Middle frontal gyrus (tissue), 1 donor: Measurements from ENCODE around the gene BTBD10.

ENCODE experiments used
- DNase-seq: peaks from one replicate; pipeline ENCODE4 v3.0.0-alpha.2; 2015; ENCODE audit warnings: low spot score; ENCODE audit errors: extremely low spot score

The BTBD10 gene

GRCh38 chr11:13462901-13463778 is at the start of gene BTBD10:
Gene BTBD10, minus strand, starts transcription at chr11:13463222. Its CDS starts 18,098 bp downstream, at chr11:13445124.
- peak; percentile 87 for DNase-seq

- DNase-seq: no peak
Measured at GRCh38 chr11:13503393-13503792, 40.4 kb upstream of the BTBD10 start.

DNA sequence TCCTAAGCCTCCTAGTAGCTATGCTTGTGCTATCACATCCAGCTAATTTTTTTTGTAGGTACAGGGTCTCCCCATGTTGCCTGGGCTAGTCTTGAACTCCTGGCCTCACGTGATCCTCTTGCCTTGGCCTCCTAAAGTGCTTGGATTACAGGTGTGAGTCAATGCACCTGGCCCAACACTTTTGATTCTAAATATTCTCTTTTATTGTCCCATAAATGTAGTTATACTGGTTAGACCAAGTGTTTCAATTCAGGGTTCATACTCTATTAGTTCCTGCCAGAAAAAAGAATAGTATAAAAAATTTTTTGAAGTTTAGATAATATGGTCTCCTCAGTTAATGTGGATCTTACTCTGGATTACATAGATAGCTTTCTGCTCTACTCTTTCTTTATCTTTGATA is 39.5 kb upstream of the BTBD10 start:
- DNase-seq: no peak

DNA sequence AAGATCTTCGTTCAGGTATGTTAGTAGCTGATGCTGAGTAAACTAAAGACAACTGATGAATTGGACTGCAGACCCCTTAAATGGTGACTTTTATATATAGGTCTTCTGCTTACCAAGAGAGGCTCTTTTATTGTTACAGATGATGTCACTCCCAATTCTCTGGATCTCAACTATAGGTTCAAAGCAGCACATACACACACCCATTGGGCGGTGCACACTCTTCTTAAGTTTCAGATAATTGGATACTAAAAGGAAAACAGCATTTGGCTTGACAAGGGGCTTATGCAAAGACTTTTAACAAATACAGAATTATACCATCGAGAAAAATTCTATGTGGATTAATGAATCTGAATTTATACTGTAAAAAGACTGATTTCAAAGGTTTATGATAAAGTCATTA is 32.9 kb upstream of the BTBD10 start, which contains the start of gene PTH:
Gene PTH (minus strand): TSS at position 69 of the 400 bp plus-strand sequence. CDS start 3,142 bp downstream, outside the sequence.
- no peak for DNase-seq

DNA sequence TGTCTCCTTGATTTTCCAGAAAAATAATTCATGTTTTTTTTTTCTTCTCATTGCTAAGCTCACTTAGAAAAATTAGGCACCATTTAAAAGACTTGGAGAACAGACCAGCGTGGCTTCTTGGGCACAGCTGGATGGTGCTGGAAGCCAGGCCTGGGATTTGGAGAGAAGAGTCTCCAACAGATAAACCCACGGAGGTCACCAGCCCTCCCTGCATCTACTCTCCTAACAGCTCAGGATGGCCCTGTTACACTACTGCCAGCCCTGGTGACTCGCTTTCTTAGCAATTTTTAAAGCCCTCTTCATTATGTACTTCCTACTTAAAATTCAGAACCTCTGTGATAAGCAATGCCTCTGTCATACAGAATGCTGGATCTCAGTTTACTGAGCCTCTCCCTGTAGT is 31.0 kb upstream of the BTBD10 start:
- DNase-seq: no peak

DNA sequence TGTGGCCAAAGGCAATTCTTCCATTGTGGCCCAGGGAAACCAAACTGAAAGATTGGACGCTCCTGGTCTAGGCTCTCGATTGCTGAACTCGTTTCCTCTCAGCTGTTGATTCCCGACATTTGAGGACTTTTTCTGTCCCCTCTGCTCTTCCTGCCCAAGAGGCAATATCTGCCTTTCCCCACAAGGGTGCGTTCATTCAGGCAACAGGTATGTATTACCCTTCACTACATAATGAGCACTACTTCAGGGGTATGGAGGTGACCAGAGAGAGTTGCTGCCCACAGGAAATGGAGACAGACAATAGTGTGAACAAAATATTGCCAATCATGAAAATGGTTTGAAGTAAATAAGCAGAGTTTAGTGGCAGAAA is 24.6 kb upstream of the BTBD10 start:
- no peak for DNase-seq

GRCh38 chr11:13486926-13487660 is 24.1 kb upstream of the BTBD10 start:
- no peak for DNase-seq

- DNase-seq: no peak
Measured at GRCh38 chr11:13480198-13480597, 17.2 kb upstream of the BTBD10 start.

DNA sequence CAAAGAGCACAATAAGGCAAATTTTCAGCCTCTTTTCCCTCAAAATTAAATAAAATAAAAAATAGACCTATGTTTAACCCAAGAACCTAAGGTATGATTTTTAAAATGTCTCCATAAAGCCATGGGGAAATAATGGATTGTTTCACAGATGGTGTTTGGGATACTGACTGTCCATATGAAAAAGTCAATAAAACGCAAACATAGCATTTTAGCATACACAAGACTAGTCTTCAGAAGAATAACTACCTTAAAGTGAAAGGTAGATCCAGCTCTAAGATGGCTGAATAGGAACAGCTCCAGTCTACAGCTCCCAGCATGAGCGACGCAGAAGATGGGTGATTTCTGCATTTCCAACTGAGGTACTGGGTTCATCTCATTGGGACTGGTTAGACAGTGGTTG is 16.7 kb upstream of the BTBD10 start:
- DNase-seq: no peak

GRCh38 chr11:13475091-13475490 is 12.1 kb upstream of the BTBD10 start:
- no peak for DNase-seq

DNA sequence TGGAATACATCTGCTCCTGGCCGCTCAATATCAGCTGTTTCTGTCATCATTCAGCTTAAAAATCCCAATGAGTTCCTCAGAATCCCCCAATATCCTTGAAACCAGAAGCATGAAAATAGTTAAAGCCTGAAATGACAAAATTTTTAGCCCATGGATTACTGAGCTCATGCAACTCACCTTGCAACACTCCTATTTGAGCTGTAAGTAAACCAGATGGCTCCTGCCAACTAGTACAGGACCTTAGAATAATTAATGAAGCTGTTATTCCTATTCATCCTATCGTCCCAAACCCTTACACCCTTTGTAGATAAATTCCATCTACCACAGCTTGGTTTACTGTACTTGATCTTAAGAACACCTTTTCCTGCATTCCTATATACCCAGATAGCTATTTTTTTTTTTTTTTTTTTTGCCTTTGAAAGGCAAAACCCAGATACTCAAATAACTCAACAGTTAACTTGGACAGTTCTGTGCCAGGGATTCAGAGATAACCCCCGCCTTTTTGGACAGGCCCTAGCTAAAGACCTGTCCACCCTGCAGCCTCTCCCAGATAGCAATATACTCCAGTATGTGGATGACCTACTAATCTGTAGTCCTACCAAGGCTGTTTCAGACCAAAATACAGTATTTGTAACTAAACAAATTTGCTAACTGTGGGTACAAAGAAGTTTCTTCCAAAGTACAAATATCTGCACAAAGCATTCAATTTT is 10.1 kb upstream of the BTBD10 start:
- no peak for DNase-seq

DNA sequence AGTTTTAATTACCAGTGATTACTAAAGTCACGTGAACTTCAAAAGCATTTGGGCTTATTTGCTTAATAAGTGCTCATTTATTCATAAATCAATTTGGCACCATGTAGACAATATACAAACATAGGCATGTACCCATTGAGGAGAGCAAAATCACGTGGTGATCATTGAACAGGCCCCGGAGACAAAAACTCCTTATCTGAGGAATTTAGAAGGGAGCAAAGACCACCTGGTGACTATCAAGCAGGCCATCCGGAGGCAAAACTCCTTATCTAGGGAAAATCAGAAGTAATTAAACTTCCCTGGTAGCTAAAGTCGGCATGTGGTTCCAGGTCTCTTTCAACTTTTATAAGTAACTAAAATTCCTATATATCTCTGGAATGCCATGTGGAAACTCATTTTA is 5.7 kb upstream of the BTBD10 start:
- no peak for DNase-seq

DNA sequence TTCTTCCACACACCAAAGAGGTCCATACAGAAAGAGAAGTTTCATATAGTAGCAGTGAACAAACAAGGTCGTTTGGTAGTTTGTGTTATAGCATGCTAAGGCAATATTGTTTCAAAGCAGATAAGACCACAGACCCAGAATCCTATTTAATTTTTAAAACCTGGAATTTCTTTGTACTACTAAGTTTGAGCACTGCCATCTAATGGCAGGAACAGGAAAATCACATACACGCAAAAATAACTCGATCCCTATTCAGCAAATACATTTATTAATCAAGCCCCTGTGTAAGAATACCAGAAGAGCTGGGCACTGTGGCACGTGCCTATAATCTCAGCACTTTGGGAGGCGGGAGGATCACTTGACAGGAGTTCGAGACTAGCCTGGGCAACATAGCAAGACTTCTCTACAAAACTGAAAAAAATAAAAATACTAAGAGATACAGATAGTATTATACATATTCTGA is 2.9 kb upstream of the BTBD10 start:
- DNase-seq: no peak

DNA sequence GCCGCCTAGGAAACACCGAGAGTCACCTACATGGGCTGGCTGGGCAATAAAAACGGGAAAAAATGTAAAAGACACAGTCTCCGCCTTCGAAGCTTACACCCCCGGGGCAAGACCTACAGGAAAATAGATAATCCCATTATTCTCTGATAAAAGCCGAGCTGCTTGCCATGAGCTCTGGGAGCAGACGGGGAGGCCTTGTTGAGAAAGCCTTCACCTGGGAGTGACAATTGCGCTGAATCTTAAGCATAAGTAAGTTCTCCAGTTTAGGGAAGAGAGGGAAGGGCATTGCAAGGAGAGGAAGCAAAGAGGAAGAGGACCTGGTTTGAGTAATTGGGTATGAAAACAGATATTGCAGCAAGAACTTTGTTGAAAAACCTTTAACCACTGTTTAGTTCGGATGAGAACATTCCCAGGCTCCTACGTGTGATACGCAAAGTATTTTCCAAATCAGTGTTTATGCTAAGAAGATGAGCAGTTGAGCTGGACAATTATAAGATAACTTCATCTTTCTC is 813 bp upstream of the BTBD10 start:
- DNase-seq: no peak

DNA sequence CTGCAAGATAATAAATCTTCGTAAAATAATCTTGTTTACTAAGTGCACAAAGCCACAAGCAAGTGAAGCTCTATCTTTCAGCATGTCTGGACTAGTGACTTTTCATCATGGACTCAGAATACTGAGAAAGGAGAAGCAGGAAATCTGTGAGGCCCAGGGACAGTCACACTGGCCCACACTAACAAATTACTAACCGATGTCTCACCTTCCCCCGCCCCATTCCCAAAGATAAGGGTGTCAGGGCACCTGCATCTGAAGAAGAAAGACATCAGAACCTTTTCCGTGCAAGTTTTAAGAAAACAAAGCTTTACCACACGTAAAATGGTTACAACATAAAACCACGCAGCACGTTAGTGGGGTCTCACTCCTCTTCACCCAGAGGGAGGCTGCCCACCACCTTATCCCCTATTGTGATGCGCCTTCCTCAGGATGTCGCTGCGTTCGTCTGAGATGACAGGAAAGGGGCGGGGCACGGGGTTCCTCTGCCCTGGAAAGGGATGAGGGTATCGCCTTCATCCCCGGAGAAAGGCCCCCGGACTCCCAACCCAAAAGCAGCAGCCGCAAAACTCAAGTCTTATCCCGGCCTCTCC is 616 bp downstream of the BTBD10 start:
- DNase-seq: no peak

GRCh38 chr11:13461291-13461690 is 1.7 kb downstream of the BTBD10 start:
- no peak for DNase-seq

- DNase-seq: no peak
Measured at GRCh38 chr11:13450832-13451397, 12.1 kb downstream of the BTBD10 start.

DNA sequence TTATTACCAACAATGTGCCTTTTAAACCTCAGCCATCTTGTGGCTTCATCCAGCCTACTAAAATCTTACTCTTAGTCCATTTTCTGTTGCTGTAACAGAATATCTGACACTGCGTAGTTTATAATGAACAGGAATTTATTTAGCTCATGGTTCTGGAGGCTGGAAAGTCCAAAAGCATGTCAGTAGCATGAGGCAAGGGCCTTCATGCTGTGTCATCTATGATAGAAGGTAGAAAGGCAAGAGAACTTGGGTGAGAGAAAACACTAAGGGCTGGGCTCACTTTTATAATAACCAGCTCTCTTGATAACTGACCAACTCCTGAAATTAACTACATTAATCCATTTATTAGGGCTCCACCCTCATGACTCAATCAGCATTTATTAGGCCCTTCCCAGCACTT is 13.5 kb downstream of the BTBD10 start:
- DNase-seq: no peak

- no peak for DNase-seq
Measured at GRCh38 chr11:13448876-13449275, 14.1 kb downstream of the BTBD10 start.

DNA sequence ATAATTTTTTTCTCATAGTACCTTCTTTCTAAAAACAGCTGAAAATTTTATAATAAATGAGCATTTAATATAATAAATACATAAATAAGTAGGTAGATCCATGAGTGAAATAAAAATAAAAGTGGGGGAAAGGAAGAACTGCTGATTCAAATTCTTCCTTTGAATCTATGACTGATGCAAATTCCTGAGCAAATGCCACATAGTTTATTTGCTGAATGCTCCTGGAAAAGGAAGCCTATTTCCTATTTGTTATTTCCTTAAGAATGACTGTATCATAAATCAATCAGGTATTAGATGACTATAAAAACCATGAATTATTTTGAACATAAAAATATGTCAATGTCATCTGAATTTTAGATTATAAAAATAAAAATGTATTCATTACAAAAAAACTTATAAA is 16.6 kb downstream of the BTBD10 start:
- no peak for DNase-seq

DNA sequence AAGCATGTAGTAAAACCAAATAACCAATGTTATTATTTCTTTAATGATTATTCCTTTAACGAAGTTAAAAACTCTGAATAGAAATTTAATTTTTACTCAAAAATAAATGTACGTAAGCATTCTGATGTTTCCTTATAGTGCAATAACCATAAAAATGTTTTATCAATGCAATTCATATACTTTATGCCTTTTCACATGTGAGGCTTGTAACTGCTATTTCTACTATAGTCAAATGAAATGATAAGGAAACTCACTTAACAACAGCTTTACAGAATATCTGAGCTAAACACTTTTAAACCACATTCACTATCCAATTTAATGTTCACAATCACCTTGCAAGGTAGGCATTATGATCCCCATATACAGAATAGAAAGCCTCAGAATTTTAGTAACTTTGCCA is 17.4 kb downstream of the BTBD10 start:
- DNase-seq: no peak
